T-helper 1 cell treated with Interleukin-12 subunit alpha and Interleukin-12 subunit beta and Interleukin-4 antibody, amounts not matched to agents 30 μg/mL and 1 μg/mL, for 36 hours (primary cell): Measurements from ENCODE around the gene BET1.

Experiments used
- H3K27ac Mint-ChIP-seq: one replicate; pipeline ENCODE4 v1.8.0; 2021; ENCODE audit warnings: mild to moderate bottlenecking, mixed read lengths
- H3K27me3 Mint-ChIP-seq: one replicate; pipeline ENCODE4 v1.8.0; 2021; ENCODE audit warnings: low read depth, mixed read lengths
- H3K36me3 Mint-ChIP-seq: one replicate; pipeline ENCODE4 v1.8.0; 2021; ENCODE audit warnings: low read depth, mixed read lengths
- H3K4me1 Mint-ChIP-seq: one replicate; pipeline ENCODE4 v1.8.0; 2021; ENCODE audit warnings: low read depth, mixed read lengths
- H3K4me3 Mint-ChIP-seq: one replicate; pipeline ENCODE4 v1.8.0; 2021; ENCODE audit warnings: mild to moderate bottlenecking, moderate library complexity, mixed read lengths
- H3K9me3 Mint-ChIP-seq: one replicate; pipeline ENCODE4 v1.8.0; 2021; ENCODE audit warnings: mixed read lengths

BET1 gene

GRCh38 chr7:93992421-93993110 lies 11.6 kb downstream of the BET1 start:
- Mint-ChIP-seq H3K4me3 (no peak overlapping the region), H3K27me3 (no peaks in the 10 kb centered on the region), H3K36me3 (peaks cover 13% of the 10 kb centered on the region), H3K4me1 (peaks cover 5% of the 10 kb centered on the region), H3K27ac (no peak overlapping the region), H3K9me3 (no peaks in the 10 kb centered on the region)

GRCh38 chr7:93987297-93987696 lies 16.9 kb downstream of the BET1 start:
- Mint-ChIP-seq H3K9me3 (no peaks in the 10 kb centered on the region), H3K27ac (no peak overlapping the region), H3K27me3 (no peaks in the 10 kb centered on the region), H3K36me3 (peaks cover 3% of the 10 kb centered on the region), H3K4me1 (peaks cover under 1% of the 10 kb centered on the region), H3K4me3 (no peak overlapping the region)

- Mint-ChIP-seq H3K27ac (no peak overlapping the region), H3K4me1 (peaks cover 1% of the 10 kb centered on the region), H3K4me3 (no peak overlapping the region)
Measured at GRCh38 chr7:93985101-93985500, 19.1 kb downstream of the BET1 start.

GRCh38 chr7:93984024-93984423 lies 20.1 kb downstream of the BET1 start:
- H3K9me3 Mint-ChIP-seq = no peaks in the 10 kb centered on the region
- no peak overlapping the region for H3K27ac Mint-ChIP-seq
- H3K4me1 Mint-ChIP-seq = peaks cover 1% of the 10 kb centered on the region
- H3K4me3 Mint-ChIP-seq = no peak overlapping the region
- no peaks in the 10 kb centered on the region for H3K36me3 Mint-ChIP-seq
- no peaks in the 10 kb centered on the region for H3K27me3 Mint-ChIP-seq

More at GRCh38 chr7:93985101-93985500, 19.1 kb downstream of the BET1 start:
- Mint-ChIP-seq H3K36me3 (no peaks in the 10 kb centered on the region), H3K27me3 (no peaks in the 10 kb centered on the region), H3K9me3 (no peaks in the 10 kb centered on the region)

- Mint-ChIP-seq H3K4me1 (peaks cover 1% of the 10 kb centered on the region), H3K36me3 (no peaks in the 10 kb centered on the region), H3K9me3 (no peaks in the 10 kb centered on the region), H3K27ac (no peak overlapping the region), H3K27me3 (no peaks in the 10 kb centered on the region), H3K4me3 (no peak overlapping the region)
Measured at GRCh38 chr7:93981480-93981874, 22.7 kb downstream of the BET1 start.

- Mint-ChIP-seq H3K36me3 (no peaks in the 10 kb centered on the region), H3K27ac (no peak overlapping the region), H3K4me1 (peaks cover 1% of the 10 kb centered on the region), H3K4me3 (no peak overlapping the region), H3K9me3 (no peaks in the 10 kb centered on the region), H3K27me3 (no peaks in the 10 kb centered on the region)
Measured at GRCh38 chr7:93980744-93981479, 23.2 kb downstream of the BET1 start.

GRCh38 chr7:93977211-93977950 lies 26.8 kb downstream of the BET1 start:
- peaks cover 1% of the 10 kb centered on the region for H3K4me1 Mint-ChIP-seq
- no peak overlapping the region for H3K27ac Mint-ChIP-seq
- no peaks in the 10 kb centered on the region for H3K36me3 Mint-ChIP-seq
- H3K4me3 Mint-ChIP-seq = no peak overlapping the region
- H3K9me3 Mint-ChIP-seq = no peaks in the 10 kb centered on the region
- no peaks in the 10 kb centered on the region for H3K27me3 Mint-ChIP-seq

- no peak overlapping the region for H3K27ac Mint-ChIP-seq
- no peaks in the 10 kb centered on the region for H3K4me1 Mint-ChIP-seq
Measured at GRCh38 chr7:93973134-93973533, 31.0 kb downstream of the BET1 start.

GRCh38 chr7:93972029-93972725 lies 32.0 kb downstream of the BET1 start:
- H3K9me3 Mint-ChIP-seq = no peaks in the 10 kb centered on the region
- H3K36me3 Mint-ChIP-seq = no peaks in the 10 kb centered on the region
- H3K27me3 Mint-ChIP-seq = no peaks in the 10 kb centered on the region
- H3K27ac Mint-ChIP-seq = no peak overlapping the region
- H3K4me3 Mint-ChIP-seq = no peak overlapping the region
- no peaks in the 10 kb centered on the region for H3K4me1 Mint-ChIP-seq

More at GRCh38 chr7:93973134-93973533, 31.0 kb downstream of the BET1 start:
- Mint-ChIP-seq H3K4me3 (no peak overlapping the region), H3K36me3 (no peaks in the 10 kb centered on the region), H3K9me3 (no peaks in the 10 kb centered on the region), H3K27me3 (no peaks in the 10 kb centered on the region)

GRCh38 chr7:93968911-93969620 lies 35.1 kb downstream of the BET1 start:
- H3K27ac Mint-ChIP-seq = no peak overlapping the region
- H3K36me3 Mint-ChIP-seq = no peaks in the 10 kb centered on the region
- no peaks in the 10 kb centered on the region for H3K27me3 Mint-ChIP-seq
- H3K9me3 Mint-ChIP-seq = no peaks in the 10 kb centered on the region
- H3K4me1 Mint-ChIP-seq = no peaks in the 10 kb centered on the region
- H3K4me3 Mint-ChIP-seq = no peak overlapping the region

- Mint-ChIP-seq H3K4me3 (no peak overlapping the region), H3K4me1 (no peaks in the 10 kb centered on the region), H3K27ac (no peak overlapping the region), H3K27me3 (no peaks in the 10 kb centered on the region), H3K36me3 (no peaks in the 10 kb centered on the region), H3K9me3 (no peaks in the 10 kb centered on the region)
Measured at GRCh38 chr7:93964813-93965212, 39.3 kb downstream of the BET1 start.

- Mint-ChIP-seq H3K36me3 (no peaks in the 10 kb centered on the region), H3K27me3 (no peaks in the 10 kb centered on the region), H3K27ac (no peak overlapping the region), H3K4me3 (no peak overlapping the region), H3K9me3 (no peaks in the 10 kb centered on the region), H3K4me1 (no peaks in the 10 kb centered on the region)
Measured at GRCh38 chr7:93964262-93964661, 39.9 kb downstream of the BET1 start.

- no peaks in the 10 kb centered on the region for H3K4me1 Mint-ChIP-seq
- H3K27me3 Mint-ChIP-seq = no peaks in the 10 kb centered on the region
- H3K36me3 Mint-ChIP-seq = no peaks in the 10 kb centered on the region
- H3K27ac Mint-ChIP-seq = no peak overlapping the region
- no peak overlapping the region for H3K4me3 Mint-ChIP-seq
- H3K9me3 Mint-ChIP-seq = no peaks in the 10 kb centered on the region
Measured at GRCh38 chr7:93960986-93961385, 43.2 kb downstream of the BET1 start.

GRCh38 chr7:93958651-93959050 lies 45.5 kb downstream of the BET1 start:
- Mint-ChIP-seq H3K4me3 (no peak overlapping the region), H3K36me3 (no peaks in the 10 kb centered on the region), H3K9me3 (no peaks in the 10 kb centered on the region), H3K27ac (no peak overlapping the region), H3K27me3 (no peaks in the 10 kb centered on the region), H3K4me1 (no peaks in the 10 kb centered on the region)
